Measurements from ENCODE around the gene FIG4.
"Not testable (repeated sequence)": the region's sequence is repeated elsewhere in the genome, so short reads cannot be mapped to it uniquely, and the experiment has no call there.

Gene FIG4

DNA sequence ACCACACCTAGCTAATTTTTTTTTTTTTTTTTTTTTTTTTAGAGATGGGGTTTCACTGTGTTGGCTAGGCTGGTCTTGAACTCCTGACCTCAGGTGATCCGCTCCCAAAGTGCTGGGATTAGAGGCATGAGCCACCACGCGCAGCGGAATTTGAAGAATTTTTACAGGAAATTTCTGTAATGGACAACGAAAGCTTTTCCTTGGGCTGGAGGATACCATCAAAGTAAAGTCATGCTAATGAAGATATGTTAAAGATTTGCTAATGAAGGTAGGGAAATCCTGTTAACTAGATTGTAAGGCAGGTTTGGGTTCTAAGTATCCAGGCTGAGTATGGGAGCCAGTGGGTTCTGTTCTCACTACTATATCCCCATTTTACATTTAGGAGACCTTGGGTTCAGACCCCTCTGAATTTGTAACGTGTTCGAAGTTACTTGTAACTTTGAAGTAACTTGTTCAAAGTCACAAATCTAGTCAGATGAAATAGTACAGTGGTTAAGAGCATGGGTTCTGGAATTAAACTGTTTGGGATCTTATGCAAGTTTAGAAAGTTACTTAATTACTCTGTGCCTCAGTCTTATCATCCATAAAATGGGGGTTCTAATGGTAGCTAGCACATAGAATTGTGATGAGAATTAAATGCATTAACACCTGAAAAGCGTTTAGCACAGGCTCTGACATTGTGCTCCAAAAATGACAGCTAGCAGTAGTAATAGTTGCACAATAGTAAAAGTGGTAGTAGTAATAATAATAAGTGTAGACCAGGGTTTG lies 163.6 kb downstream of the FIG4 start:
- no peak for DNase-seq (ENCODE audit: low read depth)

GRCh38 chr6:109855476-109856040 lies 164.5 kb downstream of the FIG4 start:
- DNase-seq (ENCODE audit: low read depth), result not testable (repeated sequence)

DNA sequence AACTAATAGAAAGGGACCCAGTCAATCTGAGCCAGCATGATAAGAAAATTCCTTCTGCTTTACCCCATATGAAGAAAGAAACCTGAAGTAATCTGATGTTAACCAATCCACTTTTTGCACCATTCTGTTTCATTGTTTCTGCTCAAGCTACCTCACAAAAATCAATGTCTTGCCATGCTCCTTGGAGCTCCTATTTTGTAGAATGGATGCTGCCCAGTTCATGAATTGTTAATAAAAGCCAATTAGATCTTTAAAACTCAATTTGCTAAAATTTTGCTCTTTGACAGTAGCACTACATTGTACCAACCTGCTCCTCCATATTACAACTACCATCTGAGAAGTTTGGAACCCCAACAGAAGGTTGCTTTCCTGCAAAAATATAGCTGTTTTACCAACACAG lies 170.8 kb downstream of the FIG4 start:
- DNase-seq (ENCODE audit: low read depth), result no peak

DNA sequence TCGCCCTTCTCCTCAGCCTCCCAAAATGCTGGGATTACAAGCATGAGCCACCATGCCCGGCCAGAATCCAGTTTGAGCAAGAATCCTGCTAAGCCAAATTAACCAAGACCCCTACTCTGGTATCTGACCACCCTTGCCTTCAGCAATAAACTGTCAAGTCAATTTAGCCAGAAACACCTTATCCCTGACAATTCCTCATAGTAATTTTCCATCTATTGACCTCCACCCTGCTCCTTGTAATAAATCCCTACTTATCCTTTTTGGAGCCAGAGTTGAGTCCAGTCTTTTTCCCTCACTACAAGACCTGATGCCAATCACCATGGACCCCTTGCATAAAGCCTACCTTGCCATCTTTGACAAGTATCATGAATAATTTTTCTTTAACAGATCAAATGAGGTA lies 173.0 kb downstream of the FIG4 start:
- no peak for DNase-seq (ENCODE audit: low read depth)

- no peak for DNase-seq (ENCODE audit: low read depth)
Measured at GRCh38 chr6:109865968-109866367, 174.9 kb downstream of the FIG4 start.

DNA sequence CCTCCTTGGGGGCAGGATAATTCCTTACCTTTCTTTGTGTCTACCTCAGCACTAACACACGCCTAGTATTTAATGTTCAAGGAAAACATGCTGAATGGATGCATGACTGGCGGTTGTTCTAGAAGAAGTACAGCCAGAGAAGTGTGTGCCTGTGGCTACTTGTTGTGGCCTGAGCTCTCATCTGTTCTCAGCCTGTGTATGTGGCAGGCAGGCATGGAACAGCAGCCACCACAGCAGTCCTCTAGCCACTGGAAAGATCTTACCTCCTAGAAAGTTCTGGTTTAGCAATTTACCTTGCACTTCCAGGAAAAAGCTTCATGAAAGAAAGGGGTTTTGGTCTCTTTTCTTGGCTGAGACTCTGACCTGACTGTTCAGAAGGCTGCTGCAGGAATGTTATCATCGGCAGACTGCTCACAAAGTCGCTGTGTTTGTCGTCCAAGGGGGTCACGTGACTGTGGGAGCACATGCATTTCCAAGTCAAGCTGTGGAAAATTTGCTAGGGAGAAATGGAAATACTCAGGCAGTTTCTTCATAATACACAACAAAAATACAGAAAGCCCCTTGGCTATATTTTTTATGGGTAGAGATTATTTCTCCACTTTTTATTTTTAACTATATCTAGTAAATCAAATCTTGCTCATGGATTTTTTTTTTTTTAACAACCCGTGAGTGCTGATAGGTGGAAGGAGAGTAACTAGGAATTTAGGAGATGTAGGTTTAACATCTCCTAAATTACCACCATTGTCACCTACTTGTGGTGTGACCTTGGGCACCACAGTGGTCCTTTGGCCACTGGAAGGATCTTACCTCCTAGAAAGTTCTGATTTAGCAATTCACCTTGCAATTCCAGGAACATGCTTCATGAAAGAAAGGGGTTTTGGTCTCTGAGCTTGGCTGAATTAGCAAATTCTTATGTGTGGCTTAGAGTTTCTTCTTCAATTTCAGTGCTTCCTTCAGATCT lies 176.2 kb downstream of the FIG4 start:
- no peak for DNase-seq (ENCODE audit: low read depth)

DNA sequence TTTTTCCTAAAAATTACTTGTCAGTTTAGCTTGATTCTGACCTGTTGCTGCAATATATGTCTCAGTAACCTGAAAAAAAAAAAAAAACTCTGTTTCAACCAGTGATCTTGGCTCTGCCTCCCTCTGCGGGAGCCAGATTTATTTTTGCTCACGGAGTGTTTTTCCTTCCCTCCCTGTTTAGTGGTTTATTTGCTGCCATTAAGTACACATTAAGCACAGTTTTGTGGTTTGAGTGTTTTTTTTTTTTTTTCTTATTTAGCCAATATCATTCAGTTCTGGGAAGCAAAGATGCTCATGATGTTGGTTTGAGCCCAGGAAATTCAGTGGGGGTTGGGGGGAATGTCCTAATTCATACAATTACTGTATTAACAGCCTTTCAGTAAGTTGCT lies 176.9 kb downstream of the FIG4 start:
- DNase-seq (ENCODE audit: low read depth), result no peak

- DNase-seq (ENCODE audit: low read depth), result not testable (repeated sequence)
Measured at GRCh38 chr6:109869398-109870088, 178.4 kb downstream of the FIG4 start.

- DNase-seq (ENCODE audit: low read depth), result no peak
Measured at GRCh38 chr6:109870089-109870410, 179.0 kb downstream of the FIG4 start.

- DNase-seq (ENCODE audit: low read depth), result no peak
Measured at GRCh38 chr6:109872549-109872948, 181.5 kb downstream of the FIG4 start.

DNA sequence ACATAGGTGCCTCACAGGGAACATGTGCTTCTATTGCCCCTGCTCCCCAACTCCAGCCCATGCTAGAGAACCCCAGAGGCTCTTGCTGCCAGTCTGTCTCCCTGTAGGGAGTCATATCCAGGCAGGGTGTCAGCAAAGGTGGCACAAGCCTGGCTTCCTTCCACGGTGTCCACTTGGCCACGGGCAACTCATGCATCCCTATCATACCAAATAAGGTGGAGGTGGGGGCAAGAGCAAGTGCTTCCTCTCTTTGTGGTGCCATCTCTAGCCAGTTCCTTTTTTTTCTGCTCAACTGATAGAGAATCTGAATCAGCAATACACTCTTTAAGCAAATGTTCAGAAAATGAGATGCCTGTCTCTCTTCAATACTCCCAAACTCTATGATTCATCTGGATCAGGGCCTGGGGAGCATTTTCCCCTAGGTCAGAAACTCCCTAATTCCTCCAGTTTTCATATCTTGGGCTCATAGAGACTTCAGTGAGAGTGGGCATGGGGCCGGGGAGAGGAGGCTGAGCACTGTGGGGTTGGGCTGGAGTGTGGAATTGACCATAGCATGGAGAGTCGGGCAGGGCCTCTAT lies 182.0 kb downstream of the FIG4 start:
- no peak for DNase-seq (ENCODE audit: low read depth)

- no peak for DNase-seq (ENCODE audit: low read depth)
Measured at GRCh38 chr6:109874086-109874485, 183.0 kb downstream of the FIG4 start.

DNA sequence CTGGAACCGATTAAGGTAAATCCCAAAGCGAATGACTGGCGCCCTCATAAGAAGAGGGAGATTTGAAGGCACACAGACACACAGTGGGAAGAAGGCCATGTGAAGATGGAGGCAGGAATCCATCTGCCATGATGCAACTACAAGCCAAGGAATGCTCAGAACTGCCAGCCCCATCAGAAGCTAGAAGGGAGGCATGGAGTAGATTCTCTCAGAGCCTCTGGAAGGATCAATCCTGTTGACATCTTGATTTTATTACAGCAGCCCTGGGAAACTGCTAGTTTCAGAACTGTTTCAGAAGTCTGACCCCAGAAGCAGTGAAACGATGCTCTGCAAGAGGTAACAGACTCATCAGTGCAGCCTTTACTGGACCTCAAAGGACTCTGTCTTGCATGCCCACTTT lies 183.5 kb downstream of the FIG4 start:
- no peak for DNase-seq (ENCODE audit: low read depth)

All from activated T-helper 9 cell treated with anti-CD3 and anti-CD28 coated beads, Interleukin-2, amount 50 U/mL, for 16 hours (primary cell).